ENCODE results near the gene MYO5B.

GRCh38 chr18:50114448-50114847, 80.5 kb downstream of the MYO5B start:
- TF ChIP-seq CTCF (IDR thresholded peaks at IDR 0.05), result no peak
- TF ChIP-seq POLR2AphosphoS5 (IDR thresholded peaks at IDR 0.05), result no peak
- TF ChIP-seq EP300 (IDR thresholded peaks at IDR 0.05), result no peak
